HCT116 (cell line): ENCODE data around the gene MTHFS. TPM values are rescaled to one million over a fixed set of nuclear protein-coding genes. Genes with fewer than 3 reads are reported as not detected.

Source experiments
- ATAC-seq: fragments of 200-7000 bp; cut with Tn5 transposase; 2 replicates; pipeline ENCODE4 v1.9.1; 2020; ENCODE audit warnings: mild to moderate bottlenecking, moderate library complexity
- Bru-seq: library from RNA; stranded (reverse); fragments of 400-500 nt; gene quantifications from one replicate; lab custom pipeline; 2021; lab: Mats Ljungman, UMichigan
- BruChase-seq, 2 experiments: library from RNA; stranded (reverse); fragments of 400-500 nt; gene quantifications; one replicate each; lab custom pipeline; 2021; lab: Mats Ljungman, UMichigan
- BruUV-seq: library from RNA; stranded (reverse); fragments of 400-500 nt; replicated peaks from 2 replicates; lab custom pipeline; 2021; lab: Mats Ljungman, UMichigan
- CTCF ChIA-PET: fragments of 300-600 bp; sonication (Branson Sonifier 250); formaldehyde crosslinking; loops from one replicate; lab custom pipeline; 2021; ENCODE audit warnings: antibody characterized with exemption; lab: Charles Lee
- POLR2A ChIA-PET: fragments of 300-600, 350-600 bp; sonication (Branson Sonifier 250); formaldehyde crosslinking; loops from one replicate; lab custom pipeline; 2021; ENCODE audit warnings: antibody characterized with exemption; lab: Charles Lee
- RAD21 ChIA-PET, 2 experiments: fragments of 300-600 bp; sonication (Branson Sonifier 250); formaldehyde crosslinking; loops; one replicate each; lab custom pipeline; 2023; ENCODE audit warnings: low total read pairs in 2 of 2; ENCODE audit not compliant: uncharacterized antibody in 2 of 2, unreplicated experiment in 2 of 2, low non-redundant PET in 1 of 2; lab: Charles Lee
- DNase-seq: peaks from one replicate; pipeline ENCODE4 v3.0.0-alpha.2; 2010; ENCODE audit warnings: low read depth, low spot score
- H2AFZ ChIP-seq: fragments of 200-600 bp; shearing (Covaris generic), sonication (generic); 2 replicates; pipeline ENCODE4 v1.6.1; 2017; ENCODE audit warnings: low read depth, mixed run types, mixed read lengths, antibody characterized with exemption, low read length; ENCODE audit not compliant: poor library complexity, severe bottlenecking
- H3K27ac ChIP-seq: 2 replicates; pipeline ENCODE4 v1.5.1; 2012; ENCODE audit warnings: low read depth, low read length
- H3K27me3 ChIP-seq: fragments of 200-600 bp; sonication (generic); 2 replicates; pipeline ENCODE4 v1.6.1; 2016; ENCODE audit warnings: mixed run types, low read length, mixed read lengths; ENCODE audit not compliant: insufficient read depth
- H3K36me3 ChIP-seq, 2 experiments: fragments of 200-500 bp in 1 of 2; fragments of 200-600 bp in 1 of 2; sonication (Bioruptor generic) in 1 of 2; sonication (generic) in 1 of 2; 2 replicates each; pipeline versions ENCODE4 v1.5.1 to v1.6.1; 2014 to 2016; ENCODE audit warnings: low read length in 2 of 2, inconsistent platforms in 1 of 2, mixed read lengths in 1 of 2, mixed run types in 1 of 2; ENCODE audit not compliant: insufficient read depth in 2 of 2, control insufficient read depth in 1 of 2
- H3K4me1 ChIP-seq, 2 experiments: fragments of 200-600 bp in 1 of 2; sonication (generic) in 1 of 2; 2 replicates each; pipeline versions ENCODE4 v1.5.1 to v1.6.1; 2012 to 2017; ENCODE audit warnings: low read length in 2 of 2, inconsistent platforms in 1 of 2, mild to moderate bottlenecking in 1 of 2, mixed read lengths in 1 of 2, mixed run types in 1 of 2, moderate library complexity in 1 of 2; ENCODE audit not compliant: insufficient read depth in 2 of 2, control insufficient read depth in 1 of 2
- H3K4me2 ChIP-seq: fragments of 200-600 bp; sonication (generic); 2 replicates; pipeline ENCODE4 v1.6.1; 2017; ENCODE audit warnings: mixed run types, low read length, mixed read lengths
- H3K4me3 ChIP-seq, 2 experiments: fragments of 200-600 bp in 1 of 2; sonication (generic) in 1 of 2; replicated peaks in 1 of 2; 2 replicates each; pipeline ENCODE4 v1.5.1; 2011 to 2016; ENCODE audit warnings: low read length in 2 of 2, control low read depth in 1 of 2, low read depth in 1 of 2, mild to moderate bottlenecking in 1 of 2, mixed read lengths in 1 of 2, mixed run types in 1 of 2
- H3K79me2 ChIP-seq: fragments of 200-600 bp; sonication (generic); 2 replicates; pipeline ENCODE4 v1.6.1; 2017; ENCODE audit warnings: mild to moderate bottlenecking, mixed run types, low read length, moderate library complexity, mixed read lengths; ENCODE audit not compliant: insufficient read depth
- H3K9ac ChIP-seq: fragments of 200-600 bp; sonication (generic); 2 replicates; pipeline ENCODE4 v1.6.1; 2016; ENCODE audit warnings: low read length, mixed read lengths
- H3K9me2 ChIP-seq: fragments of 200-600 bp; sonication (generic), shearing (Covaris generic); 2 replicates; pipeline ENCODE4 v1.6.1; 2017; ENCODE audit warnings: mixed run types, mild to moderate bottlenecking, moderate library complexity; ENCODE audit not compliant: insufficient read depth
- H3K9me3 ChIP-seq, 2 experiments: fragments of 200-500 bp in 1 of 2; fragments of 200-600 bp in 1 of 2; sonication (Bioruptor generic) in 1 of 2; sonication (generic) in 1 of 2; 2 replicates each; pipeline ENCODE4 v1.6.1; 2014 to 2017; ENCODE audit warnings: low read length in 2 of 2, mixed read lengths in 2 of 2, inconsistent platforms in 1 of 2, low read depth in 1 of 2, mild to moderate bottlenecking in 1 of 2, mixed run types in 1 of 2, moderate library complexity in 1 of 2; ENCODE audit not compliant: control insufficient read depth in 1 of 2, insufficient read depth in 1 of 2
- H4K20me1 ChIP-seq: fragments of 200-600 bp; sonication (generic), shearing (Covaris generic); 2 replicates; pipeline ENCODE4 v1.6.1; 2017; ENCODE audit warnings: mixed run types, mild to moderate bottlenecking, moderate library complexity; ENCODE audit not compliant: insufficient read depth
- CTCF ChIP-seq, 3 experiments: fragments of 200-600 bp in 1 of 3; sonication (generic) in 1 of 3; IDR thresholded peaks in 2 of 3; conservative IDR thresholded peaks in 1 of 3; 2 replicates each; pipeline ENCODE4 v1.5.1; 2012 to 2017; ENCODE audit warnings: low read depth in 2 of 3, low read length in 2 of 3, antibody characterized with exemption in 1 of 3, borderline replicate concordance in 1 of 3, control low read depth in 1 of 3, mild to moderate bottlenecking in 1 of 3, mixed read lengths in 1 of 3, mixed run types in 1 of 3, moderate library complexity in 1 of 3; ENCODE audit not compliant: insufficient read depth in 1 of 3
- EZH2 ChIP-seq: fragments of 200-600 bp; sonication (generic); IDR thresholded peaks from 2 replicates; pipeline ENCODE4 v1.6.1; 2017; ENCODE audit warnings: antibody characterized with exemption, mixed run types
- JUND ChIP-seq: IDR thresholded peaks from 2 replicates; pipeline ENCODE4 v1.6.1; 2012
- MAX ChIP-seq: IDR thresholded peaks from 2 replicates; pipeline ENCODE4 v1.6.1; 2012
- POLR2A ChIP-seq: IDR thresholded peaks from 2 replicates; pipeline ENCODE4 v1.7.0; 2011; ENCODE audit warnings: borderline replicate concordance; ENCODE audit not compliant: insufficient read depth, insufficient read length; ENCODE audit errors: extremely low read depth
- POLR2AphosphoS5 ChIP-seq: IDR thresholded peaks from 2 replicates; pipeline ENCODE4 v1.6.1; 2011; ENCODE audit warnings: mild to moderate bottlenecking, low read depth, low read length, moderate library complexity
- RAD21 ChIP-seq: IDR thresholded peaks from 2 replicates; pipeline ENCODE4 v1.6.1; 2012; ENCODE audit warnings: low read depth, mild to moderate bottlenecking
- SIN3A ChIP-seq: IDR thresholded peaks from 2 replicates; pipeline ENCODE4 v1.6.1; 2012; ENCODE audit warnings: low read depth
- YY1 ChIP-seq: IDR thresholded peaks from 2 replicates; pipeline ENCODE4 v1.6.1; 2011; ENCODE audit warnings: low read length, low read depth, moderate library complexity, mild to moderate bottlenecking; ENCODE audit not compliant: insufficient replicate concordance; ENCODE audit errors: extremely low read depth
- ZFX ChIP-seq: fragments of 450-650 bp; IDR thresholded peaks from 2 replicates; pipeline ENCODE4 v1.6.1; 2017
- ZNF274 ChIP-seq: fragments of 200-500 bp; sonication (Bioruptor generic); IDR thresholded peaks from 2 replicates; pipeline ENCODE4 v1.6.1; 2014; ENCODE audit warnings: mild to moderate bottlenecking, low read depth, low read length, inconsistent platforms
- intact Hi-C: fragments of 100-400 bp; cut with micrococcal nuclease; formaldehyde crosslinking; loops from 2 replicates; pipeline ENCODE4 v1.10.0; 2022
- long read RNA-seq: library from polyadenylated mRNA; unstranded; transcript quantifications from one replicate; pipeline ENCODE4 v2.0.0, GENCODE V29; 2021; ENCODE audit not compliant: unreplicated experiment
- polyA plus RNA-seq: library from polyadenylated mRNA; unstranded; fragments of >200 nt; gene quantifications from 2 replicates; pipeline ENCODE4 v1.2.1, GENCODE V29; 2012; ENCODE audit warnings: missing spikeins
- total RNA-seq: library from RNA; stranded (reverse); gene quantifications from one replicate; pipeline ENCODE4 v1.2.1, GENCODE V29; 2021; ENCODE audit not compliant: unreplicated experiment

MTHFS gene
- 30.5 TPM for total RNA-seq
- polyA plus RNA-seq: 32.7 and 38.7 TPM in 2 replicates
- percentile 67 among the genes with signal in this experiment for Bru-seq, nascent RNA
- percentile 87 among the genes with signal in this experiment for BruChase-seq, experiment 1, labeled RNA remaining after a 6-hour chase
- percentile 85 among the genes with signal in this experiment for BruChase-seq, experiment 2, labeled RNA remaining after a 2-hour chase
- long read RNA-seq, transcript MTHFS-201 (3 exons, 907 nt): major isoform, 18 of 32 reads
- long read RNA-seq, partial matches to known transcripts: 2 of 32 reads
- long read RNA-seq, other reads (novel, unspliced or antisense): 11 of 32 reads

GRCh38 chr15:79896634-79897379 lies at the start of gene MTHFS:
Gene MTHFS (minus strand): TSS chr15:79897014. CDS start chr15:79896988, 26 bp downstream.
- Histone ChIP-seq H3K4me1 (peaks cover 0 to 17% of the 10 kb centered on the region in 2 experiments; a peak in 2 of 4 replicates), H2AFZ (no peak within 1 kb of the TSS), H3K9me2 (no peaks in the 10 kb centered on the region), H3K27ac (peak within 1 kb of the TSS; percentile 93), H3K79me2 (peaks cover 25% of the 10 kb centered on the region), H4K20me1 (no peaks in the 10 kb centered on the region), H3K4me3 (peak within 1 kb of the TSS; percentile 81 to 90), H3K36me3 (no peaks in the 10 kb centered on the region), H3K27me3 (no peaks in the 10 kb centered on the region), H3K4me2 (peak within 1 kb of the TSS; percentile 85), H3K9ac (peak within 1 kb of the TSS; percentile 90), H3K9me3 (no peaks in the 10 kb centered on the region)
- ATAC-seq (peak; percentile 95), DNase-seq (peak; percentile 63)
- ChIA-PET CTCF (no interaction called here), POLR2A (interaction anchor here (1.3 to 3.0 kb wide), 2 partner anchors 9 to 26 kb away, joined by 3 to 15 read pairs; no protein-coding TSS in a partner anchor), RAD21 (interaction anchor here in 1 of 2 experiments (1.3 kb wide), 1 partner anchor 27 kb away, joined by 3 read pairs; no protein-coding TSS in a partner anchor)
- intact Hi-C loops: loop anchor here (1.0 to 10.0 kb wide), 2 partner anchors 96 to 278 kb away; no protein-coding TSS in a partner anchor
- no TSS peak for BruUV-seq
- TF ChIP-seq EZH2 (no peak), ZNF274 (no peak), CTCF (IDR thresholded peaks at IDR 0.05 in 2 of 3, conservative IDR thresholded peaks at IDR 0.05 in 1 of 3; ENCODE audit: borderline replicate concordance in 1 of 3, insufficient read depth in 1 of 3, low read depth in 2 of 3, low read length in 2 of 3) (peak; percentile 18 to 49 (median 36); a peak in 3 of 6 replicates), POLR2AphosphoS5 (peak; percentile 95), POLR2A (peak; percentile 91), MAX (peak; percentile 49), RAD21 (peak; percentile 37; the same call in 1 of the 2 replicates), ZFX (peak; percentile 88), JUND (no peak), YY1 (peak; percentile 80), SIN3A (peak; percentile 38; the same call in 1 of the 2 replicates)
